Activated naive CD8-positive, alpha-beta T cell treated with anti-CD3 and anti-CD28 coated beads, Interleukin-2, amount 10 ng/mL, durations not matched to agents 7 days and 5 days (primary cell): ENCODE data around the gene TGFA. TPM values are rescaled to one million over a fixed set of nuclear protein-coding genes. Genes with fewer than 3 reads are reported as not detected.

Source experiments
- ATAC-seq: fragments of 150-1000 bp; cut with Tn5 transposase; one replicate; pipeline ENCODE4 v1.10.0; 2021; ENCODE audit warnings: low read depth, moderate library complexity
- POLR2A ChIA-PET: fragments of 350-600 bp; sonication (Branson Sonifier 250); formaldehyde crosslinking; loops from one replicate; lab custom pipeline; 2021; ENCODE audit warnings: antibody characterized with exemption; lab: Charles Lee
- DNase-seq: peaks from one replicate; pipeline ENCODE4 v3.0.0; 2021
- H3K27ac Mint-ChIP-seq: one replicate; pipeline ENCODE4 v1.8.0; 2022; ENCODE audit warnings: mild to moderate bottlenecking, mixed read lengths
- H3K27me3 Mint-ChIP-seq: one replicate; pipeline ENCODE4 v1.8.0; 2022; ENCODE audit warnings: mild to moderate bottlenecking, moderate library complexity, mixed read lengths
- H3K36me3 Mint-ChIP-seq: one replicate; pipeline ENCODE4 v1.8.0; 2021; ENCODE audit warnings: mild to moderate bottlenecking, mixed read lengths
- H3K4me1 Mint-ChIP-seq: one replicate; pipeline ENCODE4 v1.8.0; 2021; ENCODE audit warnings: mixed read lengths
- H3K4me3 Mint-ChIP-seq: one replicate; pipeline ENCODE4 v1.8.0; 2022; ENCODE audit warnings: mild to moderate bottlenecking, moderate library complexity, mixed read lengths
- H3K9me3 Mint-ChIP-seq: one replicate; pipeline ENCODE4 v1.8.0; 2021; ENCODE audit warnings: mixed read lengths
- total RNA-seq, 2 experiments: library from RNA; stranded (reverse); gene quantifications; one replicate each; pipeline ENCODE4 v1.2.3, GENCODE V29; 2021

Gene TGFA
- total RNA-seq, 2 experiments from 2014 or later: 0.86 to 1.0 TPM

DNA sequence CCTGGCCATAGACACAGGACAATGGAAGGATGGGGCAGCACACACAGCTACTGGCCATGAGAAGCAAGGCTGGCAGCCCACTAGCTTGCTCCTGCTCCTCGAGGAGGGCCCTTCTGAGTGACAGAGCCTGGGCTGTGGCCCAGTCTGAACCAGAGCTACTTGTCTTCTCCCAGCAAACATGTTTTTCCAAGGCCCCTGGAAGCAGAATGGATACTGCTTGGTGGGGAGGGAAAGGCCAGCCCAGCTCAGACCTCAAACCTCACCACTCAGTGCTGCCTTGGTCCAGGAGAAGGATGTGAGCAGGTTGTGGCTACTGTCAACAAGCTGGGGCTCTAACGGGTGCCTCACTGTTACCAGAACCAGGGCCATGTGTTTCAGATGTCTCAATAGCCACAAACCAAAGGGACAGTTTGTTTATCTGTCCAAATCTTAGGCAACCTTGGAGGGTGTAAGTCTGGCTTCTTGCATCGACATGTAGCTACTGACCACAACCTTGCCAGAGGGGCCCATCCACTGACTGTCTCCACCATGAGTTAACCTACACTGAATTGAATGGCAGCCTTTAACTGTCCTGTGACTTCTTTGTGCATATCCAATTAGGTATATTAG is 98.6 kb downstream of the TGFA start:
- POLR2A ChIA-PET: no interaction called here
- no peak overlapping the region for H3K4me3 Mint-ChIP-seq
- H3K36me3 Mint-ChIP-seq: no peaks in the 10 kb centered on the region
- H3K9me3 Mint-ChIP-seq: no peaks in the 10 kb centered on the region
- peaks cover 12% of the 10 kb centered on the region for H3K4me1 Mint-ChIP-seq
- H3K27ac Mint-ChIP-seq: no peak overlapping the region
- peaks cover 4% of the 10 kb centered on the region for H3K27me3 Mint-ChIP-seq
- DNase-seq (no peak), ATAC-seq (no peak)

DNA sequence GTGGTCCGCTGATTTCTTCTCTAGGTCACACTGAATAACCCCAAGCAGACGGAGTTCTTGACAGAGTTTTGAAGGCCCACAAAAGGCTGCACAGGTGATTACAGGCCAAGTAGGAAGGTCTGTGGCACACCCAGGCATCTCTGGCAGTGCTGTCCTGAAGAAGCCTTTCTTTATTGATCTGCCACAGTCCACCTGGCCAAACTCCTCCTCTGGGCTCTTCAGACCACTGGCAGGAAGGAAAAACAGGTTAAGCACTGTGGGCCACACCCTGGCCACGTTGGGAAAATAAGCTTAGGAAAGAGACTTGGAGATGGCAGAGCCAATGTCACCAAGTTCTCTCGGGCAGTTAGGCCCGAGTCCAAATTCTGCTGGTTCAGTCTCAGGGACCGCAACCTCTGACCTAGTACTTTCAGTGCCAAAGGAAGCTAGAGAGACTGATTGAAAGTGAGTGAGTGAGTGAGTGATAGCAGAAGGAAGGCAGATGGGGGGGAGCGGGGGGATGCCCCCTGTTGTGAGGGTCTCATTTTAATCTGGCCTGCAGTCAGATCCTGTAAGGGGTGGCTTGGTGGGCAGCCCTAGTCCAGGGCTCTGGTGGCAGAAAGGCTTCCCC is 102.9 kb downstream of the TGFA start:
- POLR2A ChIA-PET: no interaction called here

DNA sequence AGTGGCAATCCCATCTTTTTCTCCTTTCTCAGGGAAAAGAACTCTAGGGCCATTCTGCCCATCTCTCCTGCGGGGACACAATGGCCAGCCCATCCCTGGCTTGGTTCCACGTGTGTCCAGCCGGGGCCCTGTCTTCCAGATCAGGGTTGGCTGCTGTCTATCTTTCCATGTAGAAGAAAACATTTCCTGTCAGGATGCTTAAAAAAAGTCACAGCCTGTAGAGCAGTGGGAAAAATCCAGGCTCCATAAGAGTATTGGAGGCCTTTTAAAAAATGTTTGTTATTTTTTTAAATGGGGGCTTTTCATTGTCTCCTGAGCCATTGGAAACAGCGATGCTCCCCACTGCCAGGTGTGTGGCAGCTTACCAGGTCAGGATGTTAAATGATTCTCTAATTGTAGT is 105.6 kb downstream of the TGFA start:
- ATAC-seq (no peak), DNase-seq (no peak)
- POLR2A ChIA-PET: no interaction called here
- H3K27ac Mint-ChIP-seq: no peak overlapping the region
- H3K27me3 Mint-ChIP-seq: no peaks in the 10 kb centered on the region
- no peak overlapping the region for H3K4me3 Mint-ChIP-seq
- no peaks in the 10 kb centered on the region for H3K9me3 Mint-ChIP-seq
- no peaks in the 10 kb centered on the region for H3K4me1 Mint-ChIP-seq
- H3K36me3 Mint-ChIP-seq: peaks cover 3% of the 10 kb centered on the region

More for the DNA sequence above, 102.9 kb downstream of the TGFA start:
- DNase-seq (no peak), ATAC-seq (no peak)
- no peaks in the 10 kb centered on the region for H3K27me3 Mint-ChIP-seq
- H3K9me3 Mint-ChIP-seq: no peaks in the 10 kb centered on the region
- peaks cover 3% of the 10 kb centered on the region for H3K36me3 Mint-ChIP-seq
- no peak overlapping the region for H3K27ac Mint-ChIP-seq
- H3K4me3 Mint-ChIP-seq: no peak overlapping the region
- H3K4me1 Mint-ChIP-seq: peaks cover 1% of the 10 kb centered on the region

DNA sequence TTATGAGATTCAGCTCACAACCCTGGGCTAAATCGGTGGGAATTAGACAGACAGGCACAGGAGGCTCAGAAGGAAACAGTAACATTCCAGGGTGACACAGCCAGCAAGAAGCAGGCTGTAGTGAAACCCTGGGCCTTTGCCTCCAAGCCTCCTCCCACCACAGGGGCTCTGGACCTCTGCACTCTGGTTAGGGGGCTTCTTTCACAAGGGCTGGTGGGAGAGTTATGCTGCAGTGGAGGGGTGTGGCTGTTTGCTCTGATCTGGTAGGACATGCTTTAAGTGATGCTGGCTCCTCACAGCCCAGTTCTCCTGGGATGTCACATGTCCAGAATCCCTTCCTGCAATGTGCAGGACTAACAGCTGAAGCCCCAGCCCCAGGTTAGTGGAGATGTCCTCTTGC is 109.9 kb downstream of the TGFA start:
- POLR2A ChIA-PET: no interaction called here
- Mint-ChIP-seq H3K27me3 (no peaks in the 10 kb centered on the region), H3K36me3 (peaks cover 3% of the 10 kb centered on the region), H3K4me1 (peaks cover 20% of the 10 kb centered on the region), H3K4me3 (no peak overlapping the region), H3K27ac (peak overlapping the region; percentile 37), H3K9me3 (no peaks in the 10 kb centered on the region)
- ATAC-seq: no peak
- DNase-seq: no peak

DNA sequence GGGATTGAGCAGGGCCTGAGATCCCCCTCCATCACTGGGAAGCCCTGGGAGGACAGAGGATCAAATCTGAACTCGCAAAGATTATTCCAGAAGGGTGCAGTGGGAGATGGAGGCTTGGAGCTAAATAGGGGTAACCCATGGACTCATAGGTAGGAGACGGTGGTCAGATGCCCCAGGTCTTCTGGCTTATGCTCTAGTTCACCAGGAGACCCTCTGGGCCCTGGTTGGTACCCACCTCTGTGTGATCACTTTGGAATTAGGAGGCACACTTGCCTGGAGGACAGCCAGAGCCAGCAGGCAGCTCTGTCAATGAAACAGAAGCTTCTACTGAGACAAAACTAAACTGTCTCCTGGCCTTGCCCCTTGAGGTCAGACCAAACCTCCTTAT is 110.6 kb downstream of the TGFA start:
- POLR2A ChIA-PET: no interaction called here
- no peaks in the 10 kb centered on the region for H3K9me3 Mint-ChIP-seq
- H3K36me3 Mint-ChIP-seq: peaks cover 3% of the 10 kb centered on the region
- ATAC-seq (no peak), DNase-seq (no peak)
- peaks cover 20% of the 10 kb centered on the region for H3K4me1 Mint-ChIP-seq
- no peak overlapping the region for H3K4me3 Mint-ChIP-seq
- no peak overlapping the region for H3K27ac Mint-ChIP-seq
- no peaks in the 10 kb centered on the region for H3K27me3 Mint-ChIP-seq

DNA sequence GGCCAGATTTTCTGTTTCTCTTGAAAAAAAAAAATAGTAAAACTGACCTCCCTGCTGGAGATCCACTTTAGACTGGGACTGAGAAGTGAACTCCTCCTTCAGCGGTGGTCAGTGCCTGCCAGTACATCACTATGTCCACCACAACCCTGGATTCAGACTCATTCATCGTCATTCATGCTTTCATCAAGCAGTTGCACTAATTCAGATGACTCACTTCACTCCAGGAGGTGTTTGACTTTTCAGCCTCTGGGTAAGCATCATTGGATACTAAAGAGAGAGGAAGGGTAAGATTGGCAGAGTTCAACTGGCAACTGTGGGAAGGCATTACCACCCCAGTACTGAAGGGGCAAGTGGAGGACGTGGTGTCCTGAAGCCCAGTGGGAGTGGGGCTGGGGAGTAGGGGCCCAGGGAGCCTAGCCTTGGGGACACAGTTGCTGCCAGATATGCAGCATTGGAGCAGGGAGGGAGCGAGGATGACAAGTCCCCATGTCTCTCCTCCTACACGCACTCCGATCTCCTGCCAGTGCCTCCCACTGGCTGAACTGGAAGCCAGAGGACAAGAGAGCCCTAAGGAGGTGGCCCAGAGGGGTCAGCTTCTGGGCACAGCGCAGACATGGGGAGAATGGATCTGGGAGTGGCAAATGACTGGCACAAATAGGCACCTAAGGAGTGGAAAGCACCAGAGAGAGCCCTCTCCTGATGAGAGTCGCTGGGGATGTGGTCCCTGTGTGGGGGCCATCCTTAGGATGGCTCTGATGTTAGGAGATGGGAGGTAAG is 111.1 kb downstream of the TGFA start:
- DNase-seq (no peak), ATAC-seq (no peak)
- Mint-ChIP-seq H3K27me3 (no peaks in the 10 kb centered on the region), H3K27ac (no peak overlapping the region), H3K4me3 (no peak overlapping the region), H3K4me1 (peaks cover 20% of the 10 kb centered on the region), H3K36me3 (peaks cover 3% of the 10 kb centered on the region), H3K9me3 (no peaks in the 10 kb centered on the region)
- POLR2A ChIA-PET: no interaction called here

DNA sequence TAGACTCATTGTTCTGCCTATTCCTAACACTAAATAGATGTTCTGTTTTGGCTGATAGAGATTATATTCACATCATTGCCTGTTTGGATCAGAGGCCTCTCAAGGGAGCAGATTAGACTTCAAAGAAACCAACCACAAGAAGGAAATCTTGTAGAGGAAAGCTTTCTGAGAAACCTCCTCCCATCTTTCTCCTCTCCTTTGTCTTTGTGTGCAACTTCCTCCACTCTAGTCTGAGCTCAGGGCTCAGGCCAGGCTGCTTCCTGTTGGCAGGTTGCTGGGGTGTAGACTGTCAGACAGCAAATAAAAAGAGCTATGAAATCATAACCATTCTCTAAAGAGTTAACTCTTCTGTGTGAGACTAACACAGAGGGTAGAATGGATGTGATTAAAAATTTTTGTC is 113.0 kb downstream of the TGFA start:
- DNase-seq (no peak), ATAC-seq (peak; percentile 98)
- Mint-ChIP-seq H3K9me3 (no peaks in the 10 kb centered on the region), H3K27ac (peak overlapping the region; percentile 90), H3K4me1 (peaks cover 20% of the 10 kb centered on the region), H3K4me3 (peak overlapping the region; percentile 67), H3K27me3 (no peaks in the 10 kb centered on the region), H3K36me3 (no peaks in the 10 kb centered on the region)
- POLR2A ChIA-PET: interaction anchor here (1.1 to 1.2 kb wide), 3 partner anchors 32 to 628 kb away, joined by 3 to 4 read pairs (median 4); partner anchors contain the start of genes NAGK and SNRPG

DNA sequence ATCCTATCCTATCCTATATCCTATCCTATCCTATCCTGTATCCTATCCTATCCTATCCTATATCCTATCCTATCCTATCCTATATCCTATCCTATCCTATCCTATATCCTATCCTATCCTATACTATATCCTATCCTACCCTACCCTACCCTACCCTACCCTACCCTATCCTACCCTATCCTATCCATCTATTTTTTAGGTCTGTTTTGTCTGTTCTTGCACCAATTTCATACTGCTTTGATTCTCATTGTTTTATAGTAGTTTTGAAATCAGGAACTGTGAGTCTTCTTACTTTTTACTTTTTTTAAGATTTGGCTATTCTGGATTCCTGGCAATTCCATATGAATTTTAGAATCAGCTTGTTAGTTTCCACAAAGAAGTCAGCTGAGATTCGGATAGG is 118.5 kb downstream of the TGFA start:
- POLR2A ChIA-PET: no interaction called here
- Mint-ChIP-seq H3K9me3 (no peaks in the 10 kb centered on the region), H3K27me3 (peaks cover 2% of the 10 kb centered on the region), H3K27ac (no peak overlapping the region), H3K36me3 (no peaks in the 10 kb centered on the region), H3K4me1 (peaks cover 6% of the 10 kb centered on the region), H3K4me3 (no peak overlapping the region)
- ATAC-seq (no peak), DNase-seq (no peak)

DNA sequence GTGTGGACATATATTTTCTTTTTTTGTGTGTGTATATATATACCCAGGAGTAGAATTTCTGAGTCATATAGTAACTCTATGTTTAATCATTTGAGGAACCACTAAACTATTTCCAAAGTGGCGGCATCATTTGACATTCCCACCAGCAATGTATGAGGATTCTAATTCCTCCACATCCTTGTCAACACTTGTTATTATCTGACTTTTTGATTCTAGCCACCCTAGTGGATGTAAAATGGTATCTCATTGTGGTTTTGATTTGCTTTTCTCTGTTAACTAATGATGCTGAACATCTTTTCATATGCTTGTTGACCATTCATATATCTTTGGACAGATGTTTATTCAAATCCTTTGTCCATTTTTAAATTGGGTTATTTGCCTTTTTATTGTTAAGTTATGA is 120.3 kb downstream of the TGFA start:
- ATAC-seq: no peak
- POLR2A ChIA-PET: interaction anchor here (0.6 kb wide), 1 partner anchor 81 kb away, joined by 3 read pairs; no protein-coding TSS in a partner anchor
- Mint-ChIP-seq H3K27me3 (peaks cover 2% of the 10 kb centered on the region), H3K36me3 (no peaks in the 10 kb centered on the region), H3K9me3 (no peaks in the 10 kb centered on the region), H3K27ac (no peak overlapping the region), H3K4me1 (no peaks in the 10 kb centered on the region), H3K4me3 (no peak overlapping the region)
- DNase-seq: no peak

DNA sequence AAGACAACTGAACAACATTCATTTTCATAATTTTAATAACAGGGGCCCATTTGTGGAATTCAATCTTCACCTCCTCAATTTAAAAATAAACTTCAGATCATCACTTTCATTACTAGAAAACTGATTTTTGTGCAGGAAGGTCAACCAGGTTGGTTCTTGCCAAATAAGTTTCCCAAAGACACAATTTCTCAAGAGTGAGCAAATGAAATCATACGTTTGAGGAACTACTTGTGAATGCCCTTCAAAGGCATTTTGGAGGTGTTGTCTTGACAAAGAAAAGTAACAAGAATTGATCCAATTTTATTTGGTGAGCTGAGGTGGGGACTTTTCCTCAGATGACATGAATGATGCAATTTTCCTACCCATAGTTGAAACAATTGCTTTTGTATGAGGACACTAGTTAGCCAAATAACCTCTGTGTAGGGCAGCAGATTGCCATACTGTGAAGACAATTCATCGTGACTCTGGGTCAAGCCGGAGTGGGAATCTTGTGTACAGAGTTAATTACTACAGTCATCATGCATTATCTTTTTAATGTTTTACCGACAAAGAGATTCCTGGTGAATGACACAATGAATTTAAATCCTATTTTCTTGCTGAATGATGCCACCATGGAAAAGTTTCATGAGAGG is 121.8 kb downstream of the TGFA start:
- peaks cover 2% of the 10 kb centered on the region for H3K27me3 Mint-ChIP-seq
- no peak overlapping the region for H3K27ac Mint-ChIP-seq
- no peak for DNase-seq
- no peaks in the 10 kb centered on the region for H3K9me3 Mint-ChIP-seq
- no peaks in the 10 kb centered on the region for H3K36me3 Mint-ChIP-seq
- POLR2A ChIA-PET: no interaction called here
- no peak for ATAC-seq
- no peak overlapping the region for H3K4me3 Mint-ChIP-seq
- no peaks in the 10 kb centered on the region for H3K4me1 Mint-ChIP-seq

DNA sequence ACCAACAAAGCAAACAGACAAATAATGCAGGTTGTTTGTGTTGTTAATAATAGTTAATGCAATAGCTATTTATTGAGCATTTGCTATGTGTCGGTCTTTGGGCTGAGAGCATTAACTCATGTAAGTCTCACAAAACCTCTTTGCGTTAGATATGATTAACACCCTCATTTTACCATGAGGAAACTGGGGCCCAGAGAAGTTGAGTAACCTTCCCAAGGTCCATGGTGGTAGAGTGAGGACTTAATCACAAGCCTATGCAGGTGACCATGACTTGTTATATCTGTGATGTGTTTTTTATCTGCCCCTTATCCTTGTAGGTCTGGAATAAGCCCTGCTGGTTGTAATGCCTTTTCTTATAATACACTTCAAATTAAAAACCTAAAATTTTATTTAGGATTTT is 127.3 kb downstream of the TGFA start:
- Mint-ChIP-seq H3K36me3 (no peaks in the 10 kb centered on the region), H3K27me3 (peaks cover 10% of the 10 kb centered on the region), H3K4me3 (no peak overlapping the region), H3K4me1 (no peaks in the 10 kb centered on the region), H3K9me3 (no peaks in the 10 kb centered on the region), H3K27ac (no peak overlapping the region)
- POLR2A ChIA-PET: no interaction called here
- DNase-seq: no peak
- ATAC-seq: no peak

DNA sequence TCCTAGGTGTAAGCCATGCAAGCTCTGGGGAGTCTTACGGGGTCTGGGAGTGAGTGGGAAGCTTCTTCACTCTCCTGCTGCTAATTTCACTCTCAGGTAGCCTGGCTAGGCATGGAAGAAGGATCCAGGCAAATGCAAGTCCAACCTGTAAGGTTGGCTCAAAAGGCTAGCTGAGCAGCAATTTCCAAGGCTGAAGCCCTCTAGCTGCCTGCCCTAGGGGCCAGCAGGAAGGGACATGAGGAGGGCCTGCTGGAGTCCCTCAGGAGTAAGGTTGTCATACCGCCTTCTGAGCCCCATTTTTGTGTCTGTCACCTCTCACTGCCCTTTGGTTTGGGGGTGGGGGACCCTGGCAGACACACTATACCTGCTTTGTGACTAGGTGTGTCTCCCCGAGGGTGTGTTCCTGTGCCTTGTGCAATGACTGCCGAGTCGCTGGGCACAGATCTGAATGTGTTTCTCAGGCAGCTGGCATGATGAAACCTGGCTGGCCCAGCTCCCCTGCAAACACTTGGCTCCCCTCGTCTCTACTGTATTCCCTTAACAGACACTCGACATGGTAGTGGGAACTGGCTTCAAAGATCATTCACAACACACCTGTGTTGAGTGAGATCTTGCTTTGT is 127.8 kb downstream of the TGFA start:
- DNase-seq (no peak), ATAC-seq (no peak)
- Mint-ChIP-seq H3K36me3 (no peaks in the 10 kb centered on the region), H3K9me3 (no peaks in the 10 kb centered on the region), H3K27ac (no peak overlapping the region), H3K27me3 (peaks cover 10% of the 10 kb centered on the region), H3K4me3 (no peak overlapping the region), H3K4me1 (no peaks in the 10 kb centered on the region)
- POLR2A ChIA-PET: no interaction called here

DNA sequence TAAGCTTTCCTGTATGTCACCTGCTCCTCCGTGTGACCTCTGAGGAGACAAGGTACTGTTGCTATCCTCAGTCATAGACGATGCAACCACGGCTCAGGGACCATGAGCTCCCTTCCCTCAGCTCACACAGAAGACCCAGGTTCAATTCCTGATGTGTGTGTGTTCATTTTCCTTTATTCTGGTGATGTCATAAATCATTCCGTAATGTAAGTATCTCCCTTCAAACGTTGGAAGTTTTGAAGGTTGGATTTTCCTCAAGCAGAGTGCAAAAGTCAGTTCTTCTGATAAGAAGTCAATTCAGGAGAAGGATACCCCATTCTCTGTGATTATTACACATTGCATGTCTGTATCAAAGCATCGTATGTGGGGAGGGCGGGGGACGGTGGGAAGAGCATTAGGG is 132.9 kb downstream of the TGFA start:
- Mint-ChIP-seq H3K4me3 (no peak overlapping the region), H3K27me3 (peaks cover 10% of the 10 kb centered on the region), H3K4me1 (no peaks in the 10 kb centered on the region), H3K27ac (no peak overlapping the region), H3K36me3 (no peaks in the 10 kb centered on the region), H3K9me3 (no peaks in the 10 kb centered on the region)
- POLR2A ChIA-PET: no interaction called here
- DNase-seq: no peak
- no peak for ATAC-seq
